Cerebellar cortex (tissue), 1 donor: ENCODE results near the gene CCBE1.

Experiments
- DNase-seq: peaks from one replicate; pipeline ENCODE4 v3.0.0-alpha.2; 2015; ENCODE audit warnings: low spot score

The CCBE1 gene

GRCh38 chr18:59454909-59455727, 242.1 kb downstream of the CCBE1 start:
- no peak for DNase-seq

- DNase-seq, result no peak
These were observed 243.7 kb downstream of the CCBE1 start for GRCh38 chr18:59453468-59453961.

- no peak for DNase-seq
These were observed 245.3 kb downstream of the CCBE1 start for GRCh38 chr18:59451963-59452362.

DNA sequence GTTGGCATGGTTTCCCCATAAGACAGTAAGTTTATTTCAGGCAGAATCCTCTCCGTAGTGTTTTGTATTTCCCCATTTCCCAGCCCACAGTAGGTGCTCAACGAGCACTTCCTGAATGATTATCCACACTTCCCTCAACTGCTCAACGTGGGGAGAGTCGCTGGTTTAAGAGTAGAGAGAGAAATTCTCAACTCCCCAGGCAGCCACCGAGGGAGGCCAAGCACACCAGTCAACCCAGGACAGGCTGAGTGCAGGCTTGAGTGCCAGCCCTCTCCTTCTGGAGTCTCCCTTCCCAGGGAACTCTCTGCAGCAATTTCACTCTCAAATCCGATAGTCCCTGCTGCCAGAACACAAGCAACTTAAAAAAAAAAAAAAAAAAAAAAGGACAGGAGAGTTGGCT, 246.2 kb downstream of the CCBE1 start:
- DNase-seq, result no peak

DNA sequence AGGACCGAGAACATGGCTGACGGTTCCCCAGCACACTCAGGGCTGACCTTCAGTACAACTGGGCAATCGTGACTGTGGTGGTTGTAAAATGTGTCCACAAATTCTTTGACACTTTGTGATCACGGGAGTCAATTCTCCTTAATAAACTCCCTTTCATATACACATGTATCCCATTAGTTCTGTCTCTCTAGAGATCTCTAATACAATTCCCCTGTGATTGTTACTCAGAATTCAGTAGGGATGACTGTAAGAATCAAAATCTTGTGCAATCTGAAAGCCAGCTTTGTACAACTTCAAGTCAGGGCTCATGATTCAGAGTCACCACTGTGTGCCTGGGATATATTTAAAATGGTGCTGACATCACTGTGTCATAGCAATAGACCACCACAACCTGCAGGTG, 248.7 kb downstream of the CCBE1 start:
- no peak for DNase-seq

DNA sequence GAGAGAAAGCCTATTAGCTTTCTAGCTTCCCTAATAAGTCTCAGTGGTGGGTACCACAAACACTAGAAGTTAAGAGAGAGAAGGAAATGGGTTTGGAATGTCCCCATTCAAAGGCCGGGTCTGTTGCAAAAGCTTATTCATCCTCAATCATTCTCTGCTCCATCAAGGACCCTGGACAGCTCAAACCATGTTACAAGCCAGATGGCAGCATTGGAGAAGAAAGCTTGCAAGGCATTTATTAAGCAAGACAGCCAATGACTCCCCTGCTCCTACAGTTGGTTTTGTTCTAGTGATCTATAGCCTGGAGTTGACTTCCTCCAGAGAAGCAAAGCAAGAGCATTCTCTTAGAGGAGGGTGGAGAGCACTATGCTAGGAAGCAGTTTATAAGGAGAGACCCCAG, 251.2 kb downstream of the CCBE1 start:
- no peak for DNase-seq

- DNase-seq, result no peak
These were observed 259.2 kb downstream of the CCBE1 start for GRCh38 chr18:59437851-59438569.

DNA sequence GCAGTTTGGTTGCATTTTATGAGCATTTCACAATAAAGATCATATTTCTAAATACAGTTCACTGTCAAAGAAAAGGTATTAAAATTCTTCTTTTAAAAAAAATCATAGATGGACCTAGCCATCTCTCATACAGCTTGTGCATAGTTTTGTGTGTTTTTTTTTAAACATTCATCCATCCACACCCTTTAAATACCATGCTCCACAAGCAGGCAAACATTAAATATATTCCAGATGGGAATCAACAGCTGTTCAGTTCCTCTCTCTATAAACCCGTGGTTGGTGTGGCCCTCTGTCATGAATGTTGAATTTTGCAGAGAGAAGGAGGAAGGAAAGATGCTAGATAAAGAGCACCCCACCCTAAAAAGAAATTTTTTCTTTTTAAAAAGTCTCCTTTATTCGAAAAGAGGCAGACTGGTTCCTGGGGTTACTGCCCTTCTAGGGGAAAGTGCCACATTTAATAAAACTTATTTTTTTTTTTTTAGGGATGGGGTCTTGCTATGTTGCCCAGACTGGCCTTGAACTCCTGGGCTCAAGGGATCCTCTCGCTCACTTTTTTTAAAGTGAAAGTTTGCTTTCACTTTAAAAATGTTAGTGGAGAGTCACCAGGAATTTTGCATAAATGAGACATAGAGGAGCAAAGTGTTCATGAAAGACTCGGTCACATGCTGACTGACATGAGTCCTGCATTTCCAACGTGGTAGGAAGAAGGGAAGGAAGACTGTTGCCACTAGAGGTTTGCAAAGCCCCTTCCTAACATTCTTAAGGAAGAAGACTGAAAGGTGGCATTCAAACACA, 264.2 kb downstream of the CCBE1 start:
- DNase-seq, result no peak

GRCh38 chr18:59431131-59431530, 266.1 kb downstream of the CCBE1 start:
- DNase-seq, result no peak

DNA sequence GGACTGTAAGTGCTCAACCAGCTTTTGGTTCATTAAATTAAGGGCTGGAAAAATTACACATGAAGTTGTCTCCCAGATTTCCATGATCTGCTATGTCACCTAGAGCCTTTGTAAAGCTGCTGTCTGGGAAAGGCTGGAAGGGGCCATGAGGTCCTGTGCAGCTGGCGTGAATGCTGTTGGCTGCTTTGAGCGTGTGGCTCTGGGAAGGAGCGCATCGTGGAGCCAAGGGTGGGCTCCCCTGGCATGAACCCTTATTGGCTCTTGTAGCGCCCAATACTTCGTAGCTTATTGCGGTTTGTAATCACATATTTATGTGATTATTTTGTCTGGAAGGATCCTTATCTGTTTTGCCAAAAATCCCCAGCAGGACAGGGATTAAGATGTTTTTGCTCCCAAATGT, 267.6 kb downstream of the CCBE1 start:
- no peak for DNase-seq

GRCh38 chr18:59428018-59428417, 269.2 kb downstream of the CCBE1 start:
- peak; percentile 50 for DNase-seq

DNA sequence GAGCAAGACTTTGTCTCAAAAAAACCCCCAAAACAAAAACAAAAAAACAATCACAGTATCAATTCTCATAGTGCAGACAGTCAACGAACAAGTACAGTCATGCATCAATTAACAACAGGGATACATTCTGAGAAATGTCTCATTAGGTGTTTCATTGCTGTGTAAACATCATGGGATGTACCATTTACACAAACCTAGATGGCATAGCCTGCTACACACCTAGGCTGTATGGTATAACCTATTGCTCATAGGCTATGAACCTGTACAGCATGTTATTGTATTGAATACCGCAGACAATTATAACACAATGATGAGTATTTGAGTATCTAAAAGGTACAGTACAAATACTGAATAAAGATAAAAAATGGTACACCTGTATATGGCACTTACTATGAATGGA, 270.4 kb downstream of the CCBE1 start:
- no peak for DNase-seq

GRCh38 chr18:59423259-59423658, 274.0 kb downstream of the CCBE1 start:
- no peak for DNase-seq

DNA sequence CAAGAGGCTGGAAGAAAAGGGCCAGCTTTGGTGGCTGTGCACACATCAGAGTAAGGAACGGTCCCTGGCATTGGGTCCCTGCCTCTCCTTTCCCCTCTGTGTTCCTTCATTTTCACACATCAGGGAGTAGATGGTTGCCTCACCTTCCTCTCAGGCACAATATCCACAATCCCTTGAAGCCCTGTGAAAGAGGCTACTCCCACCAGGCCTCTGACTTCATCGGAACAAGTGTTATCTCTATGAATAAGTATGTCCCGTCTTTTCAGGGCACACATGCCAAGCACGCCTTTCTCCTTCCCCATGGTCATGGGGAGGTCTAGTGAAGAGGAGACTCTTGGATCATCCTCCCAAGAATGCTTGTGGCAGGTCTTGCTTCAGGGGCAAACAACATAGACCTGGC, 277.0 kb downstream of the CCBE1 start:
- no peak for DNase-seq

GRCh38 chr18:59419386-59419785, 277.8 kb downstream of the CCBE1 start:
- DNase-seq, result no peak

GRCh38 chr18:59416818-59417217, 280.4 kb downstream of the CCBE1 start:
- DNase-seq, result no peak

DNA sequence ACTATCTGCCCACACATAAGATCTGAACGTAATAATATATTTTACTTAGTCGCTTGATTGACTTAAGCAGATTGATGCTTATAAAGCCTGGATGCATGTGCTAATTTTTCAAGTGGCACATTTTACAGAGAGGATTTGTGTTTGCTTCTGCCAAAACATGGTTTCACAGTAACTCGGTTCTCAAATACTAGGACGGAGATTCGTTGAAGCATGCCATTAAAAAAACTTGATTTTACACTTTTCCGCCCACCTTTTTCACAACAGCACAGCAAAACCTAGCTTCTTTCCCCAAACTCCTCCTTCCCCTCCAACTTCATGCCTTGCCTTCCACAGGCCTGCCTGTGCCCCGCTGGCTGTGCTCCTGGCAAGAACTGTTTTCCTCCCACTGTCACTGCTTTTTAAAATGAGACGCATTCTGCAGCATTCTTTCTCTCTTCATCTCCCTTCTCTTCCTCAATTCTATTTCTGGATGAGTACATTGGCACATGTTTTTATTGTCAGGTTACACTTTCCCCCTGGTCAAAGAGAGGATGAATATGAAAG, 283.0 kb downstream of the CCBE1 start:
- DNase-seq, result no peak

DNA sequence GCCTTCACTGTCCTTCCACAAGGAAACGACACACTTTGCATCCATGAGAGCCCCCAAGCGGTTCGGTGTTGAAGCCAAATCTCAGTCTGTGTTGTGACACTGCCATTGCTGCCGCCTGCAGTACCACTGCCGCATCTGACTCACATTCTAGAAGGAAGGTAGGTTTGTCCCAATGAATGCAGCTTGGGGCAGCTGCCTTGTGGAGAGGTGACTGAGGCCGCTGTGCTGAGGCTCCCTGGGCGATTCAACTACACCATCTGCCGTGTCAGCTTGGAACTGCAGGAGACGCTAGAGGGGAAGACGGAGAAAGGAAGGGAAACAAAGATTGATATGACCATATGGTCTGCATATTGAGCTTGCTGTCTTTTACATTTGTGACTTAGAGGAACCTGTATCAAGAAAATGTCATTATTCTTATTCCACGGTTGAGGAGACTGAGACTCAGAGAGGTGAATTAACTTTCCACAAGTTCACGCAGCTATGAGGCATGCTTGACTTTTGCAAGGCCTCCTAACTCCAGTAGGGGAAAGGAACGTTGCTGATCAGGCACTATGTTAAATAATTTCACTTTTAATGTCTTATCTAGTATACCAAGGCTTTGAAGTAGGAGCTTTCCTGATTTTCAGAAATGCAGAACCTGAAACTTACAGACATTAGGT, 294.7 kb downstream of the CCBE1 start:
- DNase-seq, result peak; percentile 94

DNA sequence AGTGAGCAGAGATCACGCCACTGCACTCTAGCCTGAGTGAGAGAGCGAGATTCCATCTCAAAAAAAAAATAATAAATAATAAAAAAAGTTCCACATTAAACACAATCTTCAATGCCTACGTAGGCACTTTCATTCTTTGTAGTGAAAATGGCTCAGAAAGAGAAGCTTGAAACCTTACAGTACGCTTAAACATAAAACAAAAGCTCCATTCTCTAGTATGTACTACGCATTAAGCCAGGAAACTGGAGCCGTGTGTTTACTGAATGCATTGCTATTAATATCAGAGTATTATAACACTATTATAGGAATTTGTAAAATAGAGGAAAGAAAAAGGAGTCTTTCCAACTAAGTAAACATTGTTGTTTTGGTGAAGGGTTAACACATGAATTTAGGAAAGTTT, 296.8 kb downstream of the CCBE1 start:
- DNase-seq, result no peak

- DNase-seq, result no peak
These were observed 301.7 kb downstream of the CCBE1 start for GRCh38 chr18:59395226-59396175.

GRCh38 chr18:59393381-59393780, 303.8 kb downstream of the CCBE1 start:
- DNase-seq, result no peak
